H9 (cell line): ENCODE results near the gene IKZF1. TPM values are rescaled to one million over a fixed set of nuclear protein-coding genes. Genes with fewer than 3 reads are reported as not detected.

Experiments
- DNase-seq: peaks from one replicate; pipeline ENCODE4 v3.0.0-alpha.2; 2017
- H2AFZ ChIP-seq: one replicate; pipeline ENCODE4 v1.6.1; 2013; ENCODE audit warnings: mild to moderate bottlenecking, low read length, control low read depth, moderate library complexity
- H2AK5ac ChIP-seq: 2 replicates; pipeline ENCODE4 v1.6.1; 2013; ENCODE audit warnings: low read length, control low read depth, mixed read lengths; ENCODE audit not compliant: insufficient read length
- H2BK120ac ChIP-seq: one replicate; pipeline ENCODE4 v1.6.1; 2013; ENCODE audit warnings: low read depth, mild to moderate bottlenecking, low read length, control low read depth, inconsistent platforms; ENCODE audit not compliant: poor library complexity, severe bottlenecking
- H2BK12ac ChIP-seq: 2 replicates; pipeline ENCODE4 v1.6.1; 2013; ENCODE audit warnings: low read length, control low read depth, mixed read lengths, low read depth; ENCODE audit not compliant: insufficient read length
- H2BK15ac ChIP-seq: 2 replicates; pipeline ENCODE4 v1.6.1; 2013; ENCODE audit warnings: low read depth, low read length, control low read depth
- H2BK20ac ChIP-seq: one replicate; pipeline ENCODE4 v1.6.1; 2013; ENCODE audit warnings: low read depth, mild to moderate bottlenecking, low read length, control low read depth, inconsistent platforms; ENCODE audit not compliant: poor library complexity, severe bottlenecking
- H2BK5ac ChIP-seq: 2 replicates; pipeline ENCODE4 v1.6.1; 2013; ENCODE audit warnings: low read length, control low read depth, mixed read lengths; ENCODE audit not compliant: insufficient read length
- H3K14ac ChIP-seq: 2 replicates; pipeline ENCODE4 v1.6.1; 2013; ENCODE audit warnings: low read length, control low read depth; ENCODE audit not compliant: insufficient read depth
- H3K18ac ChIP-seq: 2 replicates; pipeline ENCODE4 v1.6.1; 2013; ENCODE audit warnings: low read depth, mild to moderate bottlenecking, mixed read lengths, low read length, control low read depth; ENCODE audit not compliant: insufficient read length
- H3K23ac ChIP-seq: 2 replicates; pipeline ENCODE4 v1.6.1; 2013; ENCODE audit warnings: low read length, control low read depth, mixed read lengths, low read depth; ENCODE audit not compliant: insufficient read length
- H3K23me2 ChIP-seq: 2 replicates; pipeline ENCODE4 v1.6.1; 2013; ENCODE audit warnings: low read depth, mild to moderate bottlenecking, mixed read lengths, low read length, control low read depth; ENCODE audit not compliant: insufficient read length, poor library complexity, severe bottlenecking
- H3K27ac ChIP-seq: 2 replicates; pipeline ENCODE4 v1.5.1; 2013; ENCODE audit warnings: low read length, control low read depth, mixed read lengths, low read depth; ENCODE audit not compliant: insufficient read length
- H3K27me3 ChIP-seq: 2 replicates; pipeline ENCODE4 v1.6.1; 2013; ENCODE audit warnings: low read length, control low read depth, inconsistent platforms; ENCODE audit not compliant: insufficient read depth
- H3K4ac ChIP-seq: 2 replicates; pipeline ENCODE4 v1.6.1; 2013; ENCODE audit warnings: low read depth, mild to moderate bottlenecking, control low read depth, inconsistent platforms, low read length, moderate library complexity
- H3K4me1 ChIP-seq: 2 replicates; pipeline ENCODE4 v1.6.1; 2013; ENCODE audit warnings: low read length, control low read depth, inconsistent platforms; ENCODE audit not compliant: insufficient read depth
- H3K4me2 ChIP-seq: 2 replicates; pipeline ENCODE4 v1.6.1; 2013; ENCODE audit warnings: low read length, control low read depth, mixed read lengths; ENCODE audit not compliant: insufficient read length, insufficient read depth
- H3K56ac ChIP-seq: 2 replicates; pipeline ENCODE4 v1.6.1; 2013; ENCODE audit warnings: low read depth, mild to moderate bottlenecking, mixed read lengths, low read length, control low read depth; ENCODE audit not compliant: insufficient read length
- H3K79me1 ChIP-seq: 2 replicates; pipeline ENCODE4 v1.6.1; 2013; ENCODE audit warnings: low read depth, mild to moderate bottlenecking, moderate library complexity, low read length, control low read depth, inconsistent platforms; ENCODE audit not compliant: insufficient read depth, poor library complexity, severe bottlenecking
- H3K79me2 ChIP-seq: 2 replicates; pipeline ENCODE4 v1.6.1; 2013; ENCODE audit warnings: low read length, control low read depth, inconsistent platforms; ENCODE audit not compliant: insufficient read depth
- H3K9ac ChIP-seq: 2 replicates; pipeline ENCODE4 v1.6.1; 2013; ENCODE audit warnings: low read length, control low read depth, mixed read lengths; ENCODE audit not compliant: insufficient read length; ENCODE audit errors: extremely low read depth
- H3K9me3 ChIP-seq: one replicate; pipeline ENCODE4 v1.6.1; 2013; ENCODE audit warnings: low read depth, low read length, inconsistent platforms; ENCODE audit not compliant: control insufficient read depth
- H3T11ph ChIP-seq: one replicate; pipeline ENCODE4 v1.6.1; 2013; ENCODE audit warnings: mild to moderate bottlenecking, low read length, control low read depth, inconsistent platforms
- H4K20me1 ChIP-seq: one replicate; pipeline ENCODE4 v1.6.1; 2013; ENCODE audit not compliant: control insufficient read depth, insufficient read length, insufficient read depth
- H4K5ac ChIP-seq: 2 replicates; pipeline ENCODE4 v1.6.1; 2013; ENCODE audit warnings: low read depth, mild to moderate bottlenecking, mixed read lengths, low read length, control low read depth; ENCODE audit not compliant: insufficient read length
- H4K8ac ChIP-seq: replicated peaks from 2 replicates; pipeline ENCODE4 v1.6.1; 2013; ENCODE audit warnings: low read length, control low read depth, mixed read lengths, low read depth; ENCODE audit not compliant: insufficient read length
- H4K91ac ChIP-seq: 2 replicates; pipeline ENCODE4 v1.6.1; 2013; ENCODE audit warnings: low read depth, mild to moderate bottlenecking, moderate library complexity, mixed read lengths, low read length, control low read depth; ENCODE audit not compliant: insufficient read length
- H3K27ac Mint-ChIP-seq, 3 experiments: 2 replicates in 2 of 3; 3 replicates in 1 of 3; pipeline ENCODE4 v1.8.0; 2020 to 2021; ENCODE audit warnings: mixed read lengths in 3 of 3, mild to moderate bottlenecking in 1 of 3, moderate library complexity in 1 of 3
- H3K27me3 Mint-ChIP-seq: 2 replicates; pipeline ENCODE4 v1.8.0; 2021; ENCODE audit warnings: low read depth, mild to moderate bottlenecking, moderate library complexity, mixed read lengths
- H3K36me3 Mint-ChIP-seq, 3 experiments: 2 replicates in 2 of 3; 3 replicates in 1 of 3; pipeline ENCODE4 v1.8.0; 2020 to 2021; ENCODE audit warnings: low read depth in 3 of 3, mixed read lengths in 3 of 3; ENCODE audit not compliant: insufficient read depth in 1 of 3
- H3K4me1 Mint-ChIP-seq, 2 experiments: 2 replicates each; pipeline ENCODE4 v1.8.0; 2020; ENCODE audit warnings: mixed read lengths in 2 of 2
- H3K4me3 Mint-ChIP-seq, 2 experiments: 2 replicates in 1 of 2; 3 replicates in 1 of 2; pipeline ENCODE4 v1.8.0; 2020 to 2021; ENCODE audit warnings: mild to moderate bottlenecking in 2 of 2, mixed read lengths in 2 of 2, moderate library complexity in 1 of 2
- H3K9me3 Mint-ChIP-seq, 2 experiments: 2 replicates in 1 of 2; 3 replicates in 1 of 2; pipeline ENCODE4 v1.8.0; 2020; ENCODE audit warnings: mild to moderate bottlenecking in 2 of 2, mixed read lengths in 2 of 2, moderate library complexity in 1 of 2
- WGBS: extraction: QIAGEN DNeasy Blood & Tissue Kit; methylation state at CpG from one replicate; pipeline ENCODE4 v1.1.7; 2013; ENCODE audit warnings: missing lambda C conversion rate, low lambda C conversion rate, mixed read lengths; ENCODE audit not compliant: insufficient read length; ENCODE audit errors: extremely low coverage; 5-methylcytosine and 5-hydroxymethylcytosine counted together
- total RNA-seq: library from RNA; stranded (reverse); gene quantifications from 2 replicates; pipeline ENCODE4 v1.2.1, GENCODE V29; 2021
- TF ChIP-seq, protein P1 (sequence below): fragments of 200-600 bp; sonication (generic); conservative IDR thresholded peaks from 3 replicates; pipeline ENCODE4 v1.8.0; 2021; ENCODE audit warnings: antibody characterized with exemption, mild to moderate bottlenecking

The IKZF1 gene
- total RNA-seq, 1 experiment from 2014 or later, result 0.98 TPM

DNA sequence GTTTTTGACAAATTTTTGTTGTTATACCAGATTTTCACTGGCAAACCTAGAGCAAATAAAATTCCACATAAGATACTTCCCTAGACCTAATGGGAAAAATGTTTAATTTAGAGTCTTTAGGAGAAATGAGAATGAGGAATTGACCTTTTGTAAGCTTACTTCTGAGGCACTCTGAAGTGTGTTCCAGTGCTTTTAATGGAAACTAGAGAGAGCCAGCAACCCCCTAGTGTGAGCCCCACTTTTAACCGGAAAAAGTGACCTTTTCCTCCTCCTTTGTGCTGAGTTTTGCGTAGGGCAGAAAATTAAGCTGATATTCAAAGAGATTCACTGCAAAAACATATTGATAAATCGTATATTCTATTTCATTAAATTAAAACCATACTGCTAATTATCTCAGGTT lies 5.2 kb downstream of the IKZF1 start:
- Histone ChIP-seq H4K5ac (no peak overlapping the region), H3K79me2 (no peaks in the 10 kb centered on the region), H2BK20ac (no peak overlapping the region), H3K4me1 (no peaks in the 10 kb centered on the region; the same call in 1 of the 2 replicates), H3K9ac (no peak overlapping the region), H3K23me2 (peaks cover 2% of the 10 kb centered on the region), H4K91ac (no peak overlapping the region), H2BK5ac (no peak overlapping the region), H3T11ph (no peak overlapping the region), H3K9me3 (no peaks in the 10 kb centered on the region), H4K20me1 (no peaks in the 10 kb centered on the region), H3K27me3 (peaks cover 10% of the 10 kb centered on the region; the same call in 1 of the 2 replicates), H2BK120ac (no peak overlapping the region), H3K4me2 (no peak overlapping the region), H3K79me1 (no peaks in the 10 kb centered on the region), H3K14ac (no peak overlapping the region), H2AK5ac (no peak overlapping the region), H2BK15ac (no peak overlapping the region), H3K27ac (no peak overlapping the region), H2BK12ac (no peak overlapping the region), H3K23ac (no peak overlapping the region), H2AFZ (no peak overlapping the region), H3K18ac (no peak overlapping the region), H3K56ac (no peak overlapping the region), H3K4ac (no peak overlapping the region), H4K8ac (no peak overlapping the region)
- TF ChIP-seq, protein P1, sequence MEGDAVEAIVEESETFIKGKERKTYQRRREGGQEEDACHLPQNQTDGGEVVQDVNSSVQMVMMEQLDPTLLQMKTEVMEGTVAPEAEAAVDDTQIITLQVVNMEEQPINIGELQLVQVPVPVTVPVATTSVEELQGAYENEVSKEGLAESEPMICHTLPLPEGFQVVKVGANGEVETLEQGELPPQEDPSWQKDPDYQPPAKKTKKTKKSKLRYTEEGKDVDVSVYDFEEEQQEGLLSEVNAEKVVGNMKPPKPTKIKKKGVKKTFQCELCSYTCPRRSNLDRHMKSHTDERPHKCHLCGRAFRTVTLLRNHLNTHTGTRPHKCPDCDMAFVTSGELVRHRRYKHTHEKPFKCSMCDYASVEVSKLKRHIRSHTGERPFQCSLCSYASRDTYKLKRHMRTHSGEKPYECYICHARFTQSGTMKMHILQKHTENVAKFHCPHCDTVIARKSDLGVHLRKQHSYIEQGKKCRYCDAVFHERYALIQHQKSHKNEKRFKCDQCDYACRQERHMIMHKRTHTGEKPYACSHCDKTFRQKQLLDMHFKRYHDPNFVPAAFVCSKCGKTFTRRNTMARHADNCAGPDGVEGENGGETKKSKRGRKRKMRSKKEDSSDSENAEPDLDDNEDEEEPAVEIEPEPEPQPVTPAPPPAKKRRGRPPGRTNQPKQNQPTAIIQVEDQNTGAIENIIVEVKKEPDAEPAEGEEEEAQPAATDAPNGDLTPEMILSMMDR, result no peak
- H3K27ac Mint-ChIP-seq, result no peak overlapping the region
- peaks cover 45% of the 10 kb centered on the region for H3K27me3 Mint-ChIP-seq
- H3K4me3 Mint-ChIP-seq, result no peak overlapping the region; a peak in 1 of 5 replicates
- no CpG with 5 or more reads among the region's 3 CpGs for WGBS
- H3K4me1 Mint-ChIP-seq, result peaks cover 33 to 45% of the 10 kb centered on the region in 2 experiments
- H3K36me3 Mint-ChIP-seq, result no peaks in the 10 kb centered on the region
- H3K9me3 Mint-ChIP-seq, result no peaks in the 10 kb centered on the region; a peak in 2 of 5 replicates
- DNase-seq, result no peak
